Measurements from ENCODE around the gene SREK1.

DNA sequence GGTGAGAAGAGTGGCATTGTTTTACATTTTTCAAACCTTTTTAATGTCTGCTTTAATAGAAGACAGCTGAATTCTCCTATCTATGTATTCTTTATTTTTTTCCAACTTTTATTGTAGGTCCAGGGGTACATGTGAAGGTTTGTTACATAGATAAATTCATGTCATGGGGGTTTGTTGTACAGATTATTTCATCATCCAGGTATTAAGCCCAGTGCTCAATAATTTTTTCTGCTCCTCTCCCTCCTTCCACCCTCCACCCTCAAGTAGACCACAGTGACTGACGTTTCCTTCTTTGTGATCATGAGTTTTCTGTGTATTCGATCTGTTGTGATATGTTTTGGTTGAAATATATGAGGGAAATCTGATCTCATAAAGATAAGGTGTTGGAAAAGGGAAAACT, 1.7 kb upstream of the SREK1 start:
- no peak for TF ChIP-seq FOSL1 (IDR thresholded peaks at IDR 0.05; ENCODE audit: low read depth)
- TF ChIP-seq SP1 (IDR thresholded peaks at IDR 0.05; ENCODE audit: low read depth), result no peak
